Measurements from ENCODE around the gene PLXNC1. TPM values are rescaled to one million over a fixed set of nuclear protein-coding genes. Genes with fewer than 3 reads are reported as not detected.

The PLXNC1 gene
- total RNA-seq, 1 donor, result 40.4 TPM

- Histone ChIP-seq H3K4me3 (ENCODE audit: low read length) (no peak overlapping the region), H3K4me1 (ENCODE audit: insufficient read depth, low read length) (peaks cover 58% of the 10 kb centered on the region)
Observed at GRCh38 chr12:94122591-94122990, 25.8 kb upstream of the PLXNC1 start.

GRCh38 chr12:94123127-94123526 lies 25.2 kb upstream of the PLXNC1 start:
- Histone ChIP-seq H3K4me1 (ENCODE audit: insufficient read depth, low read length) (peaks cover 59% of the 10 kb centered on the region), H3K4me3 (ENCODE audit: low read length) (no peak overlapping the region), H3K9me3 (ENCODE audit: low read depth, low read length) (no peaks in the 10 kb centered on the region), H3K27me3 (ENCODE audit: insufficient read depth, low read length) (no peaks in the 10 kb centered on the region)

More at GRCh38 chr12:94122591-94122990, 25.8 kb upstream of the PLXNC1 start:
- H3K27me3 ChIP-seq (ENCODE audit: insufficient read depth, low read length), result no peaks in the 10 kb centered on the region
- no peaks in the 10 kb centered on the region for H3K9me3 ChIP-seq (ENCODE audit: low read depth, low read length)

GRCh38 chr12:94126067-94126466 lies 22.3 kb upstream of the PLXNC1 start:
- Histone ChIP-seq H3K4me3 (ENCODE audit: low read length) (no peak overlapping the region), H3K4me1 (ENCODE audit: insufficient read depth, low read length) (peaks cover 64% of the 10 kb centered on the region)

GRCh38 chr12:94127239-94128131 lies 20.9 kb upstream of the PLXNC1 start:
- Histone ChIP-seq H3K4me3 (ENCODE audit: low read length) (no peak overlapping the region), H3K27me3 (ENCODE audit: insufficient read depth, low read length) (no peaks in the 10 kb centered on the region), H3K9me3 (ENCODE audit: low read depth, low read length) (no peaks in the 10 kb centered on the region), H3K4me1 (ENCODE audit: insufficient read depth, low read length) (peaks cover 55% of the 10 kb centered on the region)

More at GRCh38 chr12:94126067-94126466, 22.3 kb upstream of the PLXNC1 start:
- H3K27me3 ChIP-seq (ENCODE audit: insufficient read depth, low read length), result no peaks in the 10 kb centered on the region
- H3K9me3 ChIP-seq (ENCODE audit: low read depth, low read length), result no peaks in the 10 kb centered on the region

GRCh38 chr12:94128280-94128679 lies 20.1 kb upstream of the PLXNC1 start:
- Histone ChIP-seq H3K4me1 (ENCODE audit: insufficient read depth, low read length) (peaks cover 48% of the 10 kb centered on the region), H3K27me3 (ENCODE audit: insufficient read depth, low read length) (no peaks in the 10 kb centered on the region), H3K4me3 (ENCODE audit: low read length) (no peak overlapping the region), H3K9me3 (ENCODE audit: low read depth, low read length) (no peaks in the 10 kb centered on the region)

- Histone ChIP-seq H3K9me3 (ENCODE audit: low read depth, low read length) (no peaks in the 10 kb centered on the region), H3K4me1 (ENCODE audit: insufficient read depth, low read length) (peaks cover 4% of the 10 kb centered on the region), H3K4me3 (ENCODE audit: low read length) (no peak overlapping the region), H3K27me3 (ENCODE audit: insufficient read depth, low read length) (no peaks in the 10 kb centered on the region)
Observed at GRCh38 chr12:94133964-94134795, 14.2 kb upstream of the PLXNC1 start.

- peaks cover 4% of the 10 kb centered on the region for H3K4me1 ChIP-seq (ENCODE audit: insufficient read depth, low read length)
- no peaks in the 10 kb centered on the region for H3K9me3 ChIP-seq (ENCODE audit: low read depth, low read length)
- H3K4me3 ChIP-seq (ENCODE audit: low read length), result no peak overlapping the region
- H3K27me3 ChIP-seq (ENCODE audit: insufficient read depth, low read length), result no peaks in the 10 kb centered on the region
Observed at GRCh38 chr12:94135896-94136295, 12.5 kb upstream of the PLXNC1 start.

- Histone ChIP-seq H3K9me3 (ENCODE audit: low read depth, low read length) (no peaks in the 10 kb centered on the region), H3K4me3 (ENCODE audit: low read length) (no peak overlapping the region), H3K27me3 (ENCODE audit: insufficient read depth, low read length) (no peaks in the 10 kb centered on the region), H3K4me1 (ENCODE audit: insufficient read depth, low read length) (peaks cover 4% of the 10 kb centered on the region)
Observed at GRCh38 chr12:94139816-94140215, 8.6 kb upstream of the PLXNC1 start.

- Histone ChIP-seq H3K27me3 (ENCODE audit: insufficient read depth, low read length) (no peaks in the 10 kb centered on the region), H3K4me1 (ENCODE audit: insufficient read depth, low read length) (peaks cover 4% of the 10 kb centered on the region), H3K9me3 (ENCODE audit: low read depth, low read length) (no peaks in the 10 kb centered on the region), H3K4me3 (ENCODE audit: low read length) (no peak overlapping the region)
Observed at GRCh38 chr12:94140556-94140955, 7.8 kb upstream of the PLXNC1 start.

- H3K27me3 ChIP-seq (ENCODE audit: insufficient read depth, low read length), result no peaks in the 10 kb centered on the region
- H3K4me3 ChIP-seq (ENCODE audit: low read length), result no peak overlapping the region
Observed at GRCh38 chr12:94141004-94141764, 7.2 kb upstream of the PLXNC1 start.

GRCh38 chr12:94141892-94142291 lies 6.5 kb upstream of the PLXNC1 start:
- Histone ChIP-seq H3K4me3 (ENCODE audit: low read length) (no peak overlapping the region), H3K9me3 (ENCODE audit: low read depth, low read length) (no peaks in the 10 kb centered on the region), H3K4me1 (ENCODE audit: insufficient read depth, low read length) (peaks cover 7% of the 10 kb centered on the region), H3K27me3 (ENCODE audit: insufficient read depth, low read length) (no peaks in the 10 kb centered on the region)

More at GRCh38 chr12:94141004-94141764, 7.2 kb upstream of the PLXNC1 start:
- Histone ChIP-seq H3K9me3 (ENCODE audit: low read depth, low read length) (no peaks in the 10 kb centered on the region), H3K4me1 (ENCODE audit: insufficient read depth, low read length) (peaks cover 7% of the 10 kb centered on the region)

GRCh38 chr12:94143438-94143837 lies 4.9 kb upstream of the PLXNC1 start:
- Histone ChIP-seq H3K9me3 (ENCODE audit: low read depth, low read length) (no peaks in the 10 kb centered on the region), H3K4me1 (ENCODE audit: insufficient read depth, low read length) (peaks cover 16% of the 10 kb centered on the region), H3K27me3 (ENCODE audit: insufficient read depth, low read length) (no peaks in the 10 kb centered on the region), H3K4me3 (ENCODE audit: low read length) (no peak overlapping the region)

- Histone ChIP-seq H3K9me3 (ENCODE audit: low read depth, low read length) (no peaks in the 10 kb centered on the region), H3K4me3 (ENCODE audit: low read length) (no peak overlapping the region), H3K27me3 (ENCODE audit: insufficient read depth, low read length) (no peaks in the 10 kb centered on the region), H3K4me1 (ENCODE audit: insufficient read depth, low read length) (peaks cover 14% of the 10 kb centered on the region)
Observed at GRCh38 chr12:94143951-94144350, 4.4 kb upstream of the PLXNC1 start.

GRCh38 chr12:94144781-94145180 lies 3.6 kb upstream of the PLXNC1 start:
- Histone ChIP-seq H3K4me3 (ENCODE audit: low read length) (no peak overlapping the region), H3K4me1 (ENCODE audit: insufficient read depth, low read length) (peaks cover 13% of the 10 kb centered on the region), H3K27me3 (ENCODE audit: insufficient read depth, low read length) (no peaks in the 10 kb centered on the region), H3K9me3 (ENCODE audit: low read depth, low read length) (no peaks in the 10 kb centered on the region)
